G401 (cell line): ENCODE measurements around the gene IER5. TPM values are rescaled to one million over a fixed set of nuclear protein-coding genes. Genes with fewer than 3 reads are reported as not detected.

Experiments
- total RNA-seq: library from RNA; depleted of rRNA; stranded (reverse); fragments of >200 nt; shearing (Covaris generic); gene quantifications from 2 replicates; pipeline ENCODE4 v1.2.3, GENCODE V29; 2014; rRNA removed

Gene IER5
- total RNA-seq, 1 experiment from 2014 or later = 37.9 TPM

Other genes with a start within 250 kb of the IER5 start
- gene KIAA1614, start 175.8 kb upstream of the IER5 start, total RNA-seq = 0.07 and 0.31 TPM in 2 replicates
- 17.9 and 28.8 TPM in 2 replicates for gene STX6, start 65.8 kb upstream of the IER5 start, total RNA-seq
- 8.3 and 10.6 TPM in 2 replicates for gene MR1, start 54.7 kb upstream of the IER5 start, total RNA-seq